ENCODE measurements around the gene PALB2. TPM values are rescaled to one million over a fixed set of nuclear protein-coding genes. Genes with fewer than 3 reads are reported as not detected.

Gene PALB2
- total and polyA plus RNA-seq, 2 of the 13 experiments (the other 11 are each of a cell fraction or from before 2014, with no cell fraction given): 12.1 to 40.9 TPM

DNA sequence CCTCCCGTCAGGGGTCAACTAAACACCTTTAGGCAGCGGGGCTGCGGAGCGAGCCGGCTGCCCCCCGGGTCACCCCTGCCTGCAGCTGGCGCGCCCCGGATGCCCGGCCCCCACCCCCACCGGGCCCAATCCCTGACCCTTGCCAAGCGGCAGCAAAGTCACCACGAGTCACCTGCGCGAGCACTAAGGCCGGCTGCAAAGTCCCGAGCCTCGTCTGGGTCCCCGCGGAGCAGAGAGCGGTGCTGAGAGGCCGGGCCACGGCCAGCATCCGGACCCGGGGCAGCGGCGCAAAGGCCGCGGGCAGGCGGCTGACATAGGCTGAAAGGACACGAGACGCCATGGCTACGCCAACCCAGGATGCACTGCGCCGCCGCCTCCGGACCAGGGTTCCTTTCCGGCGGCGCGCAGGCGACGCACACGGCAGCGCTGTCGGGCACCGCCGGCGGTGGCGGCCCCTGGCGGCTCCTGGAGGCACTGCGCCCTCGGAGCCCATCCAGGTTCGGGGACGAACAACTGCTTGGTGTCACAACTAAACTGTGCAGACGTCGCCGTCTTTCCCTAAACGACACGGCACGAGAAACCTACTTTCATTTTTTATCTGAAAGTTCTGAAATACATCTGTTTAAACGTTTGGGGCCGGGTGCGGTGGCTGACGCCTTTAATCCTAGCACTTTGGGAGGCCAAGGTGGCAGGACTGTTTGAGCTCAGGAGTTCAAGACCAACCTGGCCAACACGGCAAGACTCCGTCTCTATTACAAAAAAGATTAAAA, 45.0 kb downstream of the PALB2 start, which contains the start of gene NDUFAB1 (continued):
- TF ChIP-seq, protein P1, sequence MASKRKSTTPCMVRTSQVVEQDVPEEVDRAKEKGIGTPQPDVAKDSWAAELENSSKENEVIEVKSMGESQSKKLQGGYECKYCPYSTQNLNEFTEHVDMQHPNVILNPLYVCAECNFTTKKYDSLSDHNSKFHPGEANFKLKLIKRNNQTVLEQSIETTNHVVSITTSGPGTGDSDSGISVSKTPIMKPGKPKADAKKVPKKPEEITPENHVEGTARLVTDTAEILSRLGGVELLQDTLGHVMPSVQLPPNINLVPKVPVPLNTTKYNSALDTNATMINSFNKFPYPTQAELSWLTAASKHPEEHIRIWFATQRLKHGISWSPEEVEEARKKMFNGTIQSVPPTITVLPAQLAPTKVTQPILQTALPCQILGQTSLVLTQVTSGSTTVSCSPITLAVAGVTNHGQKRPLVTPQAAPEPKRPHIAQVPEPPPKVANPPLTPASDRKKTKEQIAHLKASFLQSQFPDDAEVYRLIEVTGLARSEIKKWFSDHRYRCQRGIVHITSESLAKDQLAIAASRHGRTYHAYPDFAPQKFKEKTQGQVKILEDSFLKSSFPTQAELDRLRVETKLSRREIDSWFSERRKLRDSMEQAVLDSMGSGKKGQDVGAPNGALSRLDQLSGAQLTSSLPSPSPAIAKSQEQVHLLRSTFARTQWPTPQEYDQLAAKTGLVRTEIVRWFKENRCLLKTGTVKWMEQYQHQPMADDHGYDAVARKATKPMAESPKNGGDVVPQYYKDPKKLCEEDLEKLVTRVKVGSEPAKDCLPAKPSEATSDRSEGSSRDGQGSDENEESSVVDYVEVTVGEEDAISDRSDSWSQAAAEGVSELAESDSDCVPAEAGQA (IDR thresholded peaks at IDR 0.05; ENCODE audit: low read depth): peak; percentile 94
- TF ChIP-seq, protein P1 (CRISPR knock-in tag; IDR thresholded peaks at IDR 0.05; ENCODE audit: borderline replicate concordance): peak; percentile 97
- TF ChIP-seq ZNF83 (CRISPR knock-in tag; IDR thresholded peaks at IDR 0.05; ENCODE audit: borderline replicate concordance): peak; percentile 73; the same call in 1 of the 2 replicates
- peak; percentile 59; the same call in 1 of the 2 replicates for TF ChIP-seq CBX5 (CRISPR knock-in tag; IDR thresholded peaks at IDR 0.05; ENCODE audit: borderline replicate concordance)
- no peak for TF ChIP-seq RFX5 (IDR thresholded peaks at IDR 0.05; ENCODE audit: low read depth, low read length)
- TF ChIP-seq NFRKB (IDR thresholded peaks at IDR 0.05): no peak
- TF ChIP-seq ZNF382 (CRISPR knock-in tag; IDR thresholded peaks at IDR 0.05; ENCODE audit: borderline replicate concordance): no peak
- peak; percentile 79; the same call in 1 of the 2 replicates for TF ChIP-seq GTF3A (CRISPR knock-in tag; conservative IDR thresholded peaks at IDR 0.05)
- TF ChIP-seq, protein P2, sequence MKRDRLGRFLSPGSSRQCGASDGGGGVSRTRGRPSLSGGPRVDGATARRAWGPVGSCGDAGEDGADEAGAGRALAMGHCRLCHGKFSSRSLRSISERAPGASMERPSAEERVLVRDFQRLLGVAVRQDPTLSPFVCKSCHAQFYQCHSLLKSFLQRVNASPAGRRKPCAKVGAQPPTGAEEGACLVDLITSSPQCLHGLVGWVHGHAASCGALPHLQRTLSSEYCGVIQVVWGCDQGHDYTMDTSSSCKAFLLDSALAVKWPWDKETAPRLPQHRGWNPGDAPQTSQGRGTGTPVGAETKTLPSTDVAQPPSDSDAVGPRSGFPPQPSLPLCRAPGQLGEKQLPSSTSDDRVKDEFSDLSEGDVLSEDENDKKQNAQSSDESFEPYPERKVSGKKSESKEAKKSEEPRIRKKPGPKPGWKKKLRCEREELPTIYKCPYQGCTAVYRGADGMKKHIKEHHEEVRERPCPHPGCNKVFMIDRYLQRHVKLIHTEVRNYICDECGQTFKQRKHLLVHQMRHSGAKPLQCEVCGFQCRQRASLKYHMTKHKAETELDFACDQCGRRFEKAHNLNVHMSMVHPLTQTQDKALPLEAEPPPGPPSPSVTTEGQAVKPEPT (CRISPR knock-in tag; IDR thresholded peaks at IDR 0.05; ENCODE audit: low read depth): peak; percentile 96
- peak; percentile 98 for TF ChIP-seq ZNF883 (CRISPR knock-in tag; IDR thresholded peaks at IDR 0.05; ENCODE audit: not compliant biosample characterization)
- TF ChIP-seq ZNF674 (CRISPR knock-in tag; IDR thresholded peaks at IDR 0.05; ENCODE audit: low read depth): peak; percentile 89; the same call in 1 of the 2 replicates
- TF ChIP-seq TOE1 (CRISPR knock-in tag; IDR thresholded peaks at IDR 0.05): peak; percentile 37; the same call in 1 of the 2 replicates
- TF ChIP-seq, protein P3, sequence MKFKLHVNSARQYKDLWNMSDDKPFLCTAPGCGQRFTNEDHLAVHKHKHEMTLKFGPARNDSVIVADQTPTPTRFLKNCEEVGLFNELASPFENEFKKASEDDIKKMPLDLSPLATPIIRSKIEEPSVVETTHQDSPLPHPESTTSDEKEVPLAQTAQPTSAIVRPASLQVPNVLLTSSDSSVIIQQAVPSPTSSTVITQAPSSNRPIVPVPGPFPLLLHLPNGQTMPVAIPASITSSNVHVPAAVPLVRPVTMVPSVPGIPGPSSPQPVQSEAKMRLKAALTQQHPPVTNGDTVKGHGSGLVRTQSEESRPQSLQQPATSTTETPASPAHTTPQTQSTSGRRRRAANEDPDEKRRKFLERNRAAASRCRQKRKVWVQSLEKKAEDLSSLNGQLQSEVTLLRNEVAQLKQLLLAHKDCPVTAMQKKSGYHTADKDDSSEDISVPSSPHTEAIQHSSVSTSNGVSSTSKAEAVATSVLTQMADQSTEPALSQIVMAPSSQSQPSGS (CRISPR knock-in tag; IDR thresholded peaks at IDR 0.05): peak; percentile 93
- no peak for TF ChIP-seq MZF1 (CRISPR knock-in tag; IDR thresholded peaks at IDR 0.05; ENCODE audit: borderline replicate concordance)
- TF ChIP-seq ZNF24 (IDR thresholded peaks at IDR 0.05): peak; percentile 76; the same call in 1 of the 2 replicates
- TF ChIP-seq ZNF616 (CRISPR knock-in tag; IDR thresholded peaks at IDR 0.05; ENCODE audit: low read depth): no peak; the same call in 1 of the 2 replicates
- no peak for TF ChIP-seq ATF1 (CRISPR knock-in tag; IDR thresholded peaks at IDR 0.05)

Data from HepG2 (cell line).